Articular chondrocyte of knee joint (primary cell): Measurements from ENCODE around the gene ZNF714. TPM values are rescaled to one million over a fixed set of nuclear protein-coding genes. Genes with fewer than 3 reads are reported as not detected.

Source experiments
- small RNA-seq: library from RNA; depleted of rRNA; stranded (forward); fragments of <200 nt; gene quantifications from one replicate; pipeline ENCODE3, GENCODE V24; 2012
- total RNA-seq: library from RNA; depleted of rRNA; stranded (reverse); fragments of >200 nt; gene quantifications from 2 replicates; pipeline ENCODE4 v1.2.3, GENCODE V29; 2012

ZNF714 gene
- total RNA-seq, result 3.8 and 9.1 TPM in 2 replicates

DNA sequence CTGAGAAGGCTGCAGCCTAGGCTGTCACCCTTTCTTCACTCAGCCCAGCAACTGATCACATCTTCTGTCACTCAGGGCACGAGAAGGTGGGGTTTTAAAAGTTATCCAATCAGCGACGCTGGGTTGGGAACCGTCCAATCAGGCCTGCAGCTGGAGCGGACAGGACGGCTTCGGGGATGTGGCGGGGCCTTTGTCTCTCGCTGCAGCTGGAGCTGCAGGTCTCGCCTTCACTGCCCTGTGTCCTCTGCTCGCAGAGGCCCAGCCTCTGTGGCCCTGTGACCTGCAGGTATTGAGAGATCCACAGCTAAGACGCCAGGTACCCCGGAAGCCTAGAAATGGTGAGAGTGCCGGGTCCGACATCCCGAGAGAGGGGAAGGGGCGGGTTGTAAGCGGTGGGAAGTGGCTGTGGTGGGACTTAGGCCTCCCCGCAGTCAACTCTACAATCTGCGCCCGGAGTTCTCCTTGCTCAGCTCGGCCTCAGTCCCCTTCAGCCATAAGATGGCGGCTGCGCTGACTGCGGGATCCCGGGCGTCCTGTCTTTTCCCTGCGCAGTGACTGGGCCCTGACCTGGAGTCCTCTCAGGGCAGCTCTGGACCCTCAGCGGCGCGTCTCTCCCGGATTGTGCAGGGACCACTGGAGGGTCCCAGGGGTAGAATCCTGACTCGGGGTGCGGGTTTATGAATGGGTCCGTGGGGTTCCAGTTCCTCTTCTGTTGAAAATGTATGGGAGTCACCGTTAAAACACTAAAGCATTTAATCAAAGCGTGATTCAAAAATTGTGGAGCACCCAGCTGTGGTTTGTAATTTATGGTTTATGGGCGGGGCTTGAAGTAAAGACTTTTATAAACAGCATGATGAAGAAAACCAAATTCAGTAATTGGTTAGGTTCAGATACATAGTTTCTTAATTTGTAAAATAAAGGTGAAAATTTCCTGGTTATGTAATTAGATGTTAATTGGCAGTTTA is at the start of gene ZNF714:
TSS of gene ZNF714 (plus strand) at position 193 of the 965 bp plus-strand sequence. CDS start 16,066 bp downstream, outside the sequence.

DNA sequence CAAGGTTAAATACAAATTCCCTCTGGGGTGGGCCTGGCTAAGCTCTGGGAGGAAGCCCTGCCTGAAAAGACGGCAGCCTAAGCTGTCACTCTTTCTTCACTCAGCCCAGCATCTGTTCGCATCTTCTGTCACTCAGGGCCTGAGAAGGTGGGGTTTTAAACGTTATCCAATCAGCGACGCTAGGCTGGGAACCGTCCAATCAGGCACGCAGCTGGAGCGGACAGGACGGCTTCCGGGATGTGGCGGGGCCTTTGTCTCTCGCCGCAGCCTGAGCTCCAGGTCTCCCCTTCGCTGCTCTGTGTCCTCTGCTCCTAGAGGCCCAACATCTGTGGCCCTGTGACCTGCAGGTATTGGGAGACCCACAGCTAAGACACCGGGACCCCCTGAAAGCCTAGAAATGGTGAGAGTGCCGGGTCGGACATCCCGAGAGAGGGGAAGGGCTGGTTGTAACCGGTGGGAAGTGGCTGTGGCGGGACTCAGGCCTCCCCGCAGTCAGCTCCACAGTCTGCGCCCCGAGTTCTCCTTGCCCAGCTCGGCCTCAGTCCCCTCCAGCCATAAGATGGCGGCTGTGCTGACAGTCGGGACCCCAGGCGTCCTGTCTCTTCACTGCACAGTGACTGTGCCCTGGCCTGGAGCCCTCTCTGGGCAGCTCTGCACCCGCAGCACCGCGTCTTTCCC is 59.9 kb downstream of the ZNF714 start, which contains the start of gene ZNF431:
TSS of gene ZNF431 (plus strand) at position 254 of the 678 bp plus-strand sequence. CDS start at position 398, 144 bp downstream.

Small RNA genes within 50 kb of the gene (small RNA-seq; reads per million reads assigned to genes)
- gene RNA5SP469, result not detected

Other genes with a start within 250 kb of the ZNF714 start
- 7.7 and 9.4 TPM in 2 replicates for gene ZNF85, start 159.0 kb upstream of the ZNF714 start, total RNA-seq
- 9.4 and 16.0 TPM in 2 replicates for gene ZNF430, start 61.5 kb upstream of the ZNF714 start, total RNA-seq
- gene ZNF431, start 59.8 kb downstream of the ZNF714 start, total RNA-seq, result 6.0 and 9.8 TPM in 2 replicates
- 10.3 and 10.5 TPM in 2 replicates for gene ZNF708, start 247.2 kb downstream of the ZNF714 start, total RNA-seq